Hepatocyte (in vitro differentiated cells): ENCODE results near the gene HRC. TPM values are rescaled to one million over a fixed set of nuclear protein-coding genes. Genes with fewer than 3 reads are reported as not detected.

Source experiments
- DNase-seq: peaks from one replicate; pipeline ENCODE4 v3.0.0-alpha.2; 2016; ENCODE audit warnings: low spot score
- H2AFZ ChIP-seq: fragments of 200-600 bp; sonication (generic); 2 replicates; pipeline ENCODE4 v1.6.0; 2016; ENCODE audit warnings: antibody characterized with exemption, mild to moderate bottlenecking
- H3K27ac ChIP-seq: fragments of 200-600 bp; sonication (generic); 2 replicates; pipeline ENCODE4 v1.5.1; 2016; ENCODE audit warnings: mild to moderate bottlenecking
- H3K27me3 ChIP-seq: fragments of 200-600 bp; sonication (generic); 2 replicates; pipeline ENCODE4 v1.6.1; 2016
- H3K36me3 ChIP-seq: fragments of 200-600 bp; sonication (generic); replicated peaks from 2 replicates; pipeline ENCODE4 v1.5.1; 2016; ENCODE audit warnings: low read depth; ENCODE audit not compliant: insufficient read depth
- H3K4me1 ChIP-seq: fragments of 200-600 bp; sonication (generic); 2 replicates; pipeline ENCODE4 v1.5.1; 2016; ENCODE audit warnings: mild to moderate bottlenecking, moderate library complexity; ENCODE audit not compliant: insufficient read depth
- H3K4me2 ChIP-seq: fragments of 200-600 bp; sonication (generic); 2 replicates; pipeline ENCODE4 v1.6.0; 2016
- H3K4me3 ChIP-seq: fragments of 200-600 bp; sonication (generic); 2 replicates; pipeline ENCODE4 v1.5.1; 2016; ENCODE audit warnings: mild to moderate bottlenecking
- H3K79me2 ChIP-seq: fragments of 200-600 bp; sonication (generic); 2 replicates; pipeline ENCODE4 v1.6.0; 2017; ENCODE audit warnings: mild to moderate bottlenecking
- H3K9me2 ChIP-seq: fragments of 200-600 bp; sonication (generic); replicated peaks from 2 replicates; pipeline ENCODE4 v1.6.0; 2017; ENCODE audit warnings: mild to moderate bottlenecking; ENCODE audit not compliant: insufficient read depth
- H3K9me3 ChIP-seq: fragments of 200-600 bp; sonication (generic); 2 replicates; pipeline ENCODE4 v1.5.1; 2016; ENCODE audit warnings: low read depth, mild to moderate bottlenecking
- H4K20me1 ChIP-seq: fragments of 200-600 bp; sonication (generic); 2 replicates; pipeline ENCODE4 v1.6.0; 2016; ENCODE audit warnings: mild to moderate bottlenecking; ENCODE audit not compliant: insufficient read depth, poor library complexity, severe bottlenecking
- CTCF ChIP-seq: fragments of 200-600 bp; sonication (generic); IDR thresholded peaks from 2 replicates; pipeline ENCODE4 v1.5.1; 2016; ENCODE audit warnings: antibody characterized with exemption, mild to moderate bottlenecking; ENCODE audit not compliant: poor library complexity
- EZH2 ChIP-seq: fragments of 200-600 bp; sonication (generic); IDR thresholded peaks from 2 replicates; pipeline ENCODE4 v1.6.1; 2016; ENCODE audit warnings: antibody characterized with exemption, mild to moderate bottlenecking, borderline replicate concordance
- EZH2phosphoT487 ChIP-seq: fragments of 200-600 bp; sonication (generic); IDR thresholded peaks from one replicate; pipeline ENCODE4 v1.6.1; 2018; ENCODE audit warnings: antibody characterized with exemption, mild to moderate bottlenecking, low read depth, moderate library complexity; ENCODE audit not compliant: unreplicated experiment, severe bottlenecking
- WGBS: methylation state at CpG from one replicate; pipeline ENCODE4 v1.1.6; 2016; ENCODE audit warnings: low lambda C conversion rate; ENCODE audit errors: missing lambda C conversion rate; 5-methylcytosine and 5-hydroxymethylcytosine counted together
- polyA plus RNA-seq: library from polyadenylated mRNA; unstranded; fragments of >200 nt; fragmentation: Nextera tagmentation; extraction: Ambion mirVana; gene quantifications from 2 replicates; pipeline ENCODE4 v1.2.1, GENCODE V29; 2016
- total RNA-seq: library from RNA; depleted of rRNA; stranded (reverse); fragments of >200 nt; gene quantifications from 2 replicates; pipeline ENCODE4 v1.2.3, GENCODE V29; 2014

HRC gene
- total and polyA plus RNA-seq, 2 experiments from 2014 or later = 0.48 to 0.50 TPM

DNA sequence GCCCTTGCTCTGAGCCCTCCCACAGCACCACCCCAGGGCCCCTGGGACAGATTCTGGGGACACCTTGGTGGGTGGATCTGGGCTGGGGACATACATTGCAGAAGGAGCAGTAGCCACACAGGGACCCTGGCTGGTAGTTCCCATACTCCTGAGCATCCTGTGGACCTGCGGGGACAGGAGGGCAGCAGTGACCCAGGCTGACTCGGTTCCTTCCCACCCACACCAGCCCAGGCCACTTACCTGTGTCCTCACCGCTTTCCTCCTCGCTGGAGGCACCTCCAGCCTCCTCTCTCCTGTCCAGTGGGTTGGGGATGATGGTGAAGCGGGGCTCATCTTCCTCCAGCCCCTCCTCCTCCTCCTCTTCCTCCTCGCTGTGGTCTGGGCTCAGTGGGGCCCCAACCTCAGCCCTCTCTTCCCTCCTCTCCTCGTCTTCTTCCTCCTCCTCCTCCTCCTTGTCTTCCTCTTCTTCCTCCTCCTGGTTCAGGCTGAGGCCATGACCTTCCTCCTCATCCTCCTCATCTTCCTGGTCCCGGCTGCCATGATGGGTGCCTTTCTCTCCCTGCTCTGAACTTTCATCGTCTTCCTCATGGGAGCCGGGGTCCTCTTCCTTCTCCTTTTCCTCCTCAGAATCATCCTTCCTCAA lies 1.9 kb downstream of the HRC start:
- Histone ChIP-seq H4K20me1 (no peaks in the 10 kb centered on the region), H3K9me2 (no peaks in the 10 kb centered on the region), H3K27me3 (no peaks in the 10 kb centered on the region), H3K79me2 (peaks cover 2% of the 10 kb centered on the region), H3K27ac (no peak overlapping the region), H3K4me3 (no peak overlapping the region), H2AFZ (no peak overlapping the region), H3K36me3 (no peaks in the 10 kb centered on the region), H3K4me1 (peaks cover 18% of the 10 kb centered on the region), H3K4me2 (no peak overlapping the region), H3K9me3 (no peaks in the 10 kb centered on the region)
- TF ChIP-seq EZH2 (no peak), EZH2phosphoT487 (no peak), CTCF (no peak)
- 99% methylated on average over 9 of the region's 10 CpGs for WGBS
- DNase-seq = no peak

DNA sequence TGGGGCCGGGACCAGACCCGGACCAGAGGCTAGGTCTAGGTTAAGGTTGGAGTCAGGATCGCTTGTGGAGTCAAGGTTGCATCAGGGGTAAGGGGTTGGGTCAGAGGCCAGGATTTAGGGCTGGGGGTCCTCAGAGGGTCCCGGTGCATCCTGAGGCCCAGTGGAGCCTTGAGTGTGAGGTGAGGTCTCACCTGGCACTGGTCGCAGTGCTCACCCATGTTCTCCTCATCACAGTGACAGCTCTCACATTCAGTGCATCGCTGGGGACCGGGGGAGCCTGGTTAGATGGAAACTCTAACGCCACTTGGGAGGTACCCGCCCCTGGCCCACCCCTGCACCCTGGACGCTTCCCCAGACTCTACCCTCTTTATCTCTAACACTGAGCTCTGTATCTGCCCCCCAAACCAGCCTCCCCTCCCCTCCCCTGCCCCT lies 3.1 kb downstream of the HRC start:
- Histone ChIP-seq H3K9me3 (no peaks in the 10 kb centered on the region), H3K27me3 (no peaks in the 10 kb centered on the region), H3K4me3 (no peak overlapping the region), H3K4me1 (peaks cover 16% of the 10 kb centered on the region), H3K79me2 (no peaks in the 10 kb centered on the region), H3K36me3 (no peaks in the 10 kb centered on the region), H2AFZ (no peak overlapping the region), H3K4me2 (peak overlapping the region; percentile 88), H3K9me2 (no peaks in the 10 kb centered on the region), H4K20me1 (no peaks in the 10 kb centered on the region), H3K27ac (no peak overlapping the region)
- no peak for DNase-seq
- TF ChIP-seq EZH2phosphoT487 (no peak), EZH2 (no peak), CTCF (no peak)
- 74% methylated on average over 4 of the region's 10 CpGs for WGBS

- H3K4me2 ChIP-seq = peak overlapping the region; percentile 88
Observed at GRCh38 chr19:49151267-49152118, 3.7 kb downstream of the HRC start.

GRCh38 chr19:49150944-49151243 lies 4.3 kb downstream of the HRC start:
- Histone ChIP-seq H3K79me2 (no peaks in the 10 kb centered on the region), H3K27ac (peak overlapping the region; percentile 82), H3K4me2 (peak overlapping the region; percentile 88), H2AFZ (peak overlapping the region; percentile 61), H4K20me1 (no peaks in the 10 kb centered on the region), H3K4me3 (peak overlapping the region; percentile 43), H3K27me3 (no peaks in the 10 kb centered on the region), H3K9me3 (no peaks in the 10 kb centered on the region), H3K4me1 (peaks cover 16% of the 10 kb centered on the region), H3K9me2 (no peaks in the 10 kb centered on the region), H3K36me3 (no peaks in the 10 kb centered on the region)
- no peak for TF ChIP-seq EZH2
- TF ChIP-seq EZH2phosphoT487 = no peak
- no peak for TF ChIP-seq CTCF
- 16% methylated on average over 10 of the region's 16 CpGs for WGBS
- no peak for DNase-seq

More at GRCh38 chr19:49151267-49152118, 3.7 kb downstream of the HRC start:
- Histone ChIP-seq H3K9me2 (no peaks in the 10 kb centered on the region), H4K20me1 (no peaks in the 10 kb centered on the region), H3K27me3 (no peaks in the 10 kb centered on the region), H3K4me1 (peaks cover 16% of the 10 kb centered on the region), H3K36me3 (no peaks in the 10 kb centered on the region), H3K4me3 (no peak overlapping the region), H2AFZ (peak overlapping the region; percentile 61), H3K27ac (peak overlapping the region; percentile 82), H3K9me3 (no peaks in the 10 kb centered on the region), H3K79me2 (no peaks in the 10 kb centered on the region)
- WGBS = 17% methylated on average over 29 of the region's 45 CpGs
- DNase-seq = peak; percentile 89
- TF ChIP-seq EZH2 = no peak
